Activated T-helper 1 cell treated with Interleukin-2 at 50 U/mL for 16 hours (primary cell): Measurements from ENCODE around the gene ATP2B3.

ENCODE experiments used
- DNase-seq: peaks from one replicate; pipeline ENCODE4 v3.0.0-alpha.2; 2020; ENCODE audit warnings: low read depth

Gene ATP2B3

GRCh38 chrX:153620576-153620975 is 103.1 kb downstream of the ATP2B3 start:
- no peak for DNase-seq

GRCh38 chrX:153621949-153622598 is 104.6 kb downstream of the ATP2B3 start:
- DNase-seq: no peak

DNA sequence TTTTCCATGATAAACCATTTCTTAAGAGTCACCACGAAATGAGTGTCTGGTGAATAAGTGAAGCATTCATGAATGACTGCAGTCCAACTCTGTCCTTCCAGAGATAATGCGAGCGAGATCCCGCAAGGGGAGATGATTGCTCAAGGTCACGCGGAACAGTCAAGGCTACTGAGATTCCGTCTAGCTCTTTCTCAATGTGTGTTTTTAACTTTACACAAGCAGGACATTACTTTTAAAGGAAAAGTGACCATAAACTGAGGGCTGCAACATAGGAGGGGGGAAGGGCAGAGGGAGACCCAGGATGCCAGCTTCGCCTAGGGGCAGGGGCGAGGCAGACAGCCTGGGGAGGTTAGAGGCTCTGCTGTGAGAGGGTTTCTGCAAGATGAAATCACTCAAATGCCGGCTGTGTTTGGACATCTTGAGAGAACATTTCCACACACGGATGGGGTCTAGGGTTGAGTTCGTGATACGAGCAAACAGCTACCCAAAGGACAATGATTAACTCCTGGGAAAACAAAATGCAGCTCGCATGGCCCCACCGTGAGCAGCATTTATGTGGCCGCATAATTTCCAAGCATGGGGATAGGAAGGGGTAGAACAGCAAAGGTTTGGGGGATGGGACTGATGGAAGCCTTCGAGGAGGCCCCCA is 105.3 kb downstream of the ATP2B3 start:
- no peak for DNase-seq

DNA sequence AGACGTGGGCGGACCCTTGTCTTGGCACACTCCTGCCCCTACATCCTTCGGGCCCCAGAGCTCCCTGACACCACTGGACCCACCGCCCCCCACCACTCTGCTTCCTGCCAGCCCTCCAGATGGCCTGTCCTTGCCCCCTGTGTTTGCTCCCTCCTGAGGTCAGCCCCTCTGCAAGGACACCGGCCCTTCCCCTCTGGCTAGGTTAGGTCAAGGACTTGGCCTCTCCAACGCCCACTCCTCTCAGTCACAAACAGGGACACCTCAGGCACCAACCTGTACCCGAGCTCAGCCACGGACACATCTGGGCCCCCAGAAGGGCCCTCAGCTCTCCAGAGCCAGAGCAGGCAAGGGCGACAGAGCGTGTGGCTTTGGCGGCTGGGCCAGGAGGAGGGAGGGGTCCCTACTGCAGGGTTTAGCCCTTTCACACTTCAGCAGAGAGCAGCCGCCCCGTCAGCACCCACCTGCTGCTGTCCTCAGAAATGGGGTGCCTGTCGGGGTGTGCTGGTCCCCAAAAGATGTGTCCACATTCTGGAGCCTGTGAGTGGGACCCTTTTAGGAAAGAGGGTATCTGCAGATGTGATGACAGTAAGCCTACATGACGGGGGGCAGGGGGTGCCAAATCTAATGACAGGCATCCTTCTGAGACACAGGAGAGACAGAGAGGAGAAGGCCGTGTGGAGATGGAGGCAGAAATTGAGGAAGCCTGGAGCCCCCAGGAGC is 106.0 kb downstream of the ATP2B3 start:
- no peak for DNase-seq

GRCh38 chrX:153624196-153625091 is 107.0 kb downstream of the ATP2B3 start:
- DNase-seq: no peak

- DNase-seq: no peak
Measured at GRCh38 chrX:153625271-153626024, 108.0 kb downstream of the ATP2B3 start.

- DNase-seq: no peak
Measured at GRCh38 chrX:153626025-153626633, 108.7 kb downstream of the ATP2B3 start.

DNA sequence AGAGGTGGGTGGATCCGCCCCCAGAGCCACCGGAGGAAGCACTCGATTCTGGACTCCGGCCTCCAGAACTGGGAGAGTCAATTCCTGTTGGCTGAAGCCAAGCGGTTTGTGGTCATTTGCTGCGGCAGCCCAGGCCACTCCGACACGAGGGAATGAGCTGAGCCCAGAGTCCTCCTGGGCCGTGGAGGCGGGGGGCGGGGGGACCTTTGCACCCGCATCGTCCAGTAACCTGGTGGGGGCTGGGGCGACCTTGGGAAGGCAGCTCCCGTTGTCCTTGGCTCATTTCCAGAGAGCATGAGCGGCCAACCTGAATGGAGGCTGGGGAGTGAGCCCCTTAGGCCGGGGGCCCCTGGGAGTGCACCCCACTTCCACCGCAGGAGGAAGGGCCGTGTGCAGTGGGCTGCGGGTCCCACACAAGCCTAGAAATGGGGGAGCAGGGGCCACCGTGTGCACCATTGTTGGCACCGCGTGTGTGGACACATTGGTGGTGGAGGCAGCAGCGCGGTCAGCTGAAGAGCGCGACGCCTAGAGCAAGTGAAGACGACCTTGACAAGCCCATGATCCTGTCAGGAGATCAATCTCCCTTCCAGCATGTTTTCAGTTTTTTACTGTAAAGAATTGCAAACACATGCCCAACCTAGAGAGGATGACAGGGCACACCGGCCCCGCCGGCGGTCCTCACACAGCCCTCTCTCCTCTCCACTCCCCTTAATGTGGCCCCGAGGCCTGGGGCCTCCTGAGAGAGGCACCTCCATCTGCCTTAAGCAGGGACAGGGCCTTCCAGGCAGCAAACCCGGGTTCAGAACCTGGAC is 109.6 kb downstream of the ATP2B3 start:
- DNase-seq: no peak

GRCh38 chrX:153627675-153628111 is 110.3 kb downstream of the ATP2B3 start:
- DNase-seq: no peak

DNA sequence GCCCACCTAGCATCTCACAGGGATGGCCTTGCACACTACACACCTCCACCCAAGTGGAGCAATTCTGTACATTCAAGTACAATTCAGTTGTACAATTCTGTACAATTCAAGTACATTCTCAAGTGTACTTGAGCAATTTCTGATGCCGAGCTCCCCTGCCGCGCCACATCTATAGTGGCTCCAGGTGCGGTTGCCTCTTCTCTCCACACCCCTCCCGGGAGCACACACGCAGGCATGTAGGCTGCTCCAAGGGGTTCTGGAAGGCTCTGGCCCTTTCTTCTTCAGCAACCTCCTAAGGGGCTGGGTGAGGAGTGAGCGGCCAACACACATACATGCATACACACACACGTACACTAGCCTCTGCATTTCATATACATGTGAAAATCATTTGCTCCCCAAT is 110.7 kb downstream of the ATP2B3 start:
- DNase-seq: no peak

- no peak for DNase-seq
Measured at GRCh38 chrX:153628665-153629064, 111.2 kb downstream of the ATP2B3 start.

DNA sequence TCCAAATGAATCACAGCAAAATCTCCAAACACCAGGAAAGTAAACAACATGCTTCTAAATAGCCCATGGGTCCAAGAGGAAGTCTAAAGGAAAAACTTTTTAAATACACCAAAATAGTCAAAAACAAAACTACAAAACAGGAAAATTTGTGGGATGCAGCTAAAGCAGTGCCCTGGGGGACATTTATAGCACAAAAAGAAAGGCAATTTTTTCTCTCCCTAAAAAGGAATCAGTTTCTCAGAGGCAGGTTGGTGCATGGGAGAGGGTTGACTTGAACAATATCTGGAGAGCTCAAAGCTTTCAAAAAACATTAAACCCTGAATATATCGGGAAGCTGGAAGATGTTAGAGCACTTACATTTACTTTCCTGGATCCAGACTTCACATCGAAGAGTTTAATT is 113.9 kb downstream of the ATP2B3 start:
- no peak for DNase-seq

- DNase-seq: no peak
Measured at GRCh38 chrX:153631907-153632594, 114.6 kb downstream of the ATP2B3 start.
